Measurements from ENCODE around the gene ZHX3. TPM values are rescaled to one million over a fixed set of nuclear protein-coding genes. Genes with fewer than 3 reads are reported as not detected.

The ZHX3 gene
- total RNA-seq, 1 experiment from 2014 or later = 21.5 TPM

GRCh38 chr20:41306061-41306727, 11.3 kb downstream of the ZHX3 start:
- ChIA-PET POLR2A (ENCODE audit: unreplicated experiment) (no interaction called here), CTCF (no interaction called here)
- BruUV-seq (replicated peaks) = no TSS peak
- no peaks in the 10 kb centered on the region for H3K79me2 ChIP-seq (ENCODE audit: low read depth)
- no peak overlapping the region for H3K4me2 ChIP-seq
- no peak for DNase-seq
- H3K9me3 ChIP-seq (ENCODE audit: insufficient read depth, low read depth) = no peaks in the 10 kb centered on the region
- no peaks in the 10 kb centered on the region for H3K36me3 ChIP-seq (ENCODE audit: low read depth)
- intact Hi-C loops (cut with micrococcal nuclease; ENCODE audit: unreplicated experiment) = no loop called here
- H3K27ac ChIP-seq = no peak overlapping the region
- H3K4me1 ChIP-seq (replicated peaks; ENCODE audit: insufficient read depth) = peaks cover 20% of the 10 kb centered on the region
- H3F3A ChIP-seq (ENCODE audit: insufficient read depth, low read depth) = peaks cover 3% of the 10 kb centered on the region; the same call in 1 of the 2 replicates
- no peak for TF ChIP-seq EZH2 (IDR thresholded peaks at IDR 0.05; ENCODE audit: low read depth)
- no peak for TF ChIP-seq CTCF (conservative IDR thresholded peaks at IDR 0.05)
- H3K4me3 ChIP-seq = no peak overlapping the region
- H3K27me3 ChIP-seq (ENCODE audit: insufficient read depth, low read depth) = no peaks in the 10 kb centered on the region
- H4K20me1 ChIP-seq (ENCODE audit: insufficient read depth) = no peaks in the 10 kb centered on the region
- no peaks in the 10 kb centered on the region for H3K9me2 ChIP-seq (ENCODE audit: insufficient read depth)
- no peak overlapping the region for H2AFZ ChIP-seq

- no peak overlapping the region for H3K27ac ChIP-seq
- no peaks in the 10 kb centered on the region for H3K9me3 ChIP-seq (ENCODE audit: insufficient read depth, low read depth)
- ChIA-PET POLR2A (ENCODE audit: unreplicated experiment) (no interaction called here), CTCF (interaction anchor here (1.6 kb wide), 1 partner anchor 11 kb away, joined by 3 read pairs; no protein-coding TSS in a partner anchor)
- no TSS peak for BruUV-seq (replicated peaks)
- H3K4me1 ChIP-seq (replicated peaks; ENCODE audit: insufficient read depth) = peaks cover 19% of the 10 kb centered on the region
- H3K36me3 ChIP-seq (ENCODE audit: low read depth) = no peaks in the 10 kb centered on the region
- H3F3A ChIP-seq (ENCODE audit: insufficient read depth, low read depth) = peaks cover 3% of the 10 kb centered on the region; the same call in 1 of the 2 replicates
- no peaks in the 10 kb centered on the region for H4K20me1 ChIP-seq (ENCODE audit: insufficient read depth)
- intact Hi-C loops (cut with micrococcal nuclease; ENCODE audit: unreplicated experiment) = no loop called here
- no peak overlapping the region for H2AFZ ChIP-seq
- DNase-seq = no peak
- no peak overlapping the region for H3K4me2 ChIP-seq
- TF ChIP-seq EZH2 (IDR thresholded peaks at IDR 0.05; ENCODE audit: low read depth) (no peak), CTCF (conservative IDR thresholded peaks at IDR 0.05) (no peak)
- H3K79me2 ChIP-seq (ENCODE audit: low read depth) = 0 out of 2 replicates have a peak, but pooled peaks cover 3% of the 10 kb centered on the region
- no peak overlapping the region for H3K4me3 ChIP-seq
- H3K27me3 ChIP-seq (ENCODE audit: insufficient read depth, low read depth) = no peaks in the 10 kb centered on the region
- H3K9me2 ChIP-seq (ENCODE audit: insufficient read depth) = no peaks in the 10 kb centered on the region
These were observed 13.0 kb downstream of the ZHX3 start for GRCh38 chr20:41304424-41305079.

- CTCF ChIA-PET = interaction anchor here (1.6 kb wide), 1 partner anchor 11 kb away, joined by 3 read pairs; no protein-coding TSS in a partner anchor
- Histone ChIP-seq H3K79me2 (ENCODE audit: low read depth) (0 out of 2 replicates have a peak, but pooled peaks cover 3% of the 10 kb centered on the region), H2AFZ (no peak overlapping the region), H3F3A (ENCODE audit: insufficient read depth, low read depth) (peaks cover 3% of the 10 kb centered on the region; the same call in 1 of the 2 replicates), H3K9me2 (ENCODE audit: insufficient read depth) (no peaks in the 10 kb centered on the region), H3K9me3 (ENCODE audit: insufficient read depth, low read depth) (no peaks in the 10 kb centered on the region), H3K36me3 (ENCODE audit: low read depth) (no peaks in the 10 kb centered on the region), H3K4me2 (no peak overlapping the region), H3K4me3 (no peak overlapping the region), H3K27ac (no peak overlapping the region), H4K20me1 (ENCODE audit: insufficient read depth) (no peaks in the 10 kb centered on the region), H3K27me3 (ENCODE audit: insufficient read depth, low read depth) (no peaks in the 10 kb centered on the region), H3K4me1 (replicated peaks; ENCODE audit: insufficient read depth) (peaks cover 14% of the 10 kb centered on the region)
- POLR2A ChIA-PET (ENCODE audit: unreplicated experiment) = no interaction called here
- no TSS peak for BruUV-seq (replicated peaks)
- intact Hi-C loops (cut with micrococcal nuclease; ENCODE audit: unreplicated experiment) = no loop called here
- no peak for TF ChIP-seq EZH2 (IDR thresholded peaks at IDR 0.05; ENCODE audit: low read depth)
- no peak for TF ChIP-seq CTCF (conservative IDR thresholded peaks at IDR 0.05)
- no peak for DNase-seq
These were observed 13.5 kb downstream of the ZHX3 start for GRCh38 chr20:41304002-41304401.

Measured in PC-9 (cell line).